ENCODE data around the gene GOLGA8N. TPM values are rescaled to one million over a fixed set of nuclear protein-coding genes. Genes with fewer than 3 reads are reported as not detected.
A peak's percentile ranks its signal among the peaks of the same experiment; 100 is the strongest.
"Not testable (repeated sequence)": the region's sequence is repeated elsewhere in the genome, so short reads cannot be mapped to it uniquely, and the experiment has no call there.

GOLGA8N gene
- 10 to 100 TPM in 10 of 12 donors, 1 to 10 TPM in 1, not detected in 1; 9.0 to 50.0 (median 17.4) TPM for polyA plus RNA-seq (ENCODE audit: insufficient read length in 12 of 12)
- long read RNA-seq, donor 1, result 0 reads
- long read RNA-seq, donor 2, result 0 reads
- long read RNA-seq, donor 3, result 0 reads
- long read RNA-seq, donor 4, result 0 reads
- long read RNA-seq, donor 5, result 0 reads
- long read RNA-seq, donor 6, result 0 reads
- long read RNA-seq, donor 7, result 0 reads
- long read RNA-seq, donor 8, result 0 reads
- long read RNA-seq, donor 9, result 0 reads
- long read RNA-seq, donor 10, result 0 reads
- long read RNA-seq, donor 11, result 0 reads

DNA sequence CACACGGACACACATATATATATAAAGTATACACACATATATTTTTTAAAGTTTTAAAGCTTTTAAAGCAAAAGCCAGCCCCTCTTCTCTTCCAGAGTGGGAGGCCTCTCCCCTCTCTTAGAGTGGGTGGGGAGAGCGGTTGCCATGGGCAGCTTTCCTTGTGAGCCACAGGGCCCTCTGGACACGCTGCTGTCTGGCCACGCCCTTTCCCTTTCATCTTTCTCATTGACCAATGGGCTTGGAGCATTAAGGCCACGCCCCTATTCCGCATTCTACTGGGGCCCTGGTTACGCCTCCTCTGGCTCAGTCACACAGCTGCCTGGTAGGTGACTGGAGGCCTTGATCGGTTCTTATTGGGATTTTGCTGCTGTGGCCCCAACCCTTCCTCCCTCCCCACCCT is at the start of gene GOLGA8N:
Gene GOLGA8N (plus strand): TSS at position 306 of the 400 bp plus-strand sequence.
- not testable (repeated sequence) for DNase-seq

DNA sequence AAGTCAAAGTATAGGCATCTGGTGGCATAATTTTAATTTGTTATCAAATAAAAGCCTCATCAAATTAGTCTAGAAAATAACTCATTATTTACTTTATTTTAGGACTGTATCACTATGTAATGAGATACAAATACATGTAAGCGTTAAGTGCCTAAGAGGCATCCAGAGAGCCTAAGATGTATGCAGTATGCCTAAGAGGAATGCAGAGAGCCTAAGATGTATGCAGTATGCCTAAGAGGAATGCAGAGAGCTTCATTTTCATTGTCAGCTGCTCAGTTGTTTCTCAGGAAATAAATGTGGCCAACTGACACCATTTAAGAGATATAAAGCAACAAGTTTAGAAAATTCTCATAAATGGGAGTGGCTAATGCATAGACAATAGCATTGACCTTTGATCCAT is 49.8 kb upstream of the GOLGA8N start:
- DNase-seq, result not testable (repeated sequence)

DNA sequence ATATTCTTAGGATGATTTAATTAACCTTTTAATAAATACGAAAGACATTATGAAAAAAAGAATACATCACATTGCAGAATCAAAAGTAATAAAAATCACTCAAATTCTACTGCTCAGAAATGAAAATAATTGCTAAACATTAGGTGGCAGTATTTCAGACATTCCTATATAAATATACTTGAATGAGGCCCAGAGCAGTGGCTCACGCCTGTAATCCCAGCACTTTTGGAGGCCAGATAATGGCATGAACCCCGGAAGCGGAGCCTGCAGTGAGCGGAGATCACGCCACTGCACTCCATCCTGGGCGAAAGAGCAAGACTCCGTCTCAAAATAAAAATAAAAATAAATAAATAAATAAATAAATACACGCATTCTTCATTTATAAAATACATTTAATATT is 48.1 kb upstream of the GOLGA8N start:
- DNase-seq, result not testable (repeated sequence)

DNA sequence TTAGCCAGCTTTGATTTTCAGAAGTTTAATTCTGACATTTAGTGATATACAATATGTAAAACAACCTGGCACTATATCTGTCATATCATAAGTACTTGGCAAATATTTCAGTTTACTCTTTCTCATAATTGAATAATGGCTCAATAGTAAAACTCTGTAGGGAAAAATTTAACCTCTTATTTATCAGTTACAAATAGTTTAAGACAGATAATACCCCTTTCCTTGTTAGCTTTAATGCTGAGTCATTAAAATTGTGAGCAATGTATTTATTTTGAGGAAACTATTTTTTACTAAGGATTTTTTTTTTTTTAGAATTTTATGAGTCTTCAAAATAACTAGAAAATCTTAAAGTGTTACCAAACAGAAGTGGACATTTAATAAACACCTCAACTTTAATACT is 38.7 kb upstream of the GOLGA8N start:
- DNase-seq, result not testable (repeated sequence)

DNA sequence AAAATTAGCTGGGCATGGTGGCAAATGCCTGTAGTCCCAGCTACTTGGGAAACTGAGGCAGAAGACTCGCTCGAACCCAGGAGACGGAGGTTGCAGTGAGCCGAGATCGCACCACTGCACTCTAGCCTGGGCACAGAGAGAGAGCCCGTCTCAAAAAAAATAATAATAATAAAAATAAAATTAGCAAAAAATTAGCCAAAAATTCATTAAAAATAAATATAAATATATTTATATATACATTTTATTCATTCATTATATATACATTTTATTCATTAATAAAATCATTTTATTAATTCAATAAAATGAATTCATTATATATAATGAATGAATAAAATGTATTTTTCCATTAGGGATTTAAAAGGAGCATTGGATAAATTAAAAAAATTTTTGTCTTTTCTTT is 31.1 kb upstream of the GOLGA8N start:
- not testable (repeated sequence) for DNase-seq

DNA sequence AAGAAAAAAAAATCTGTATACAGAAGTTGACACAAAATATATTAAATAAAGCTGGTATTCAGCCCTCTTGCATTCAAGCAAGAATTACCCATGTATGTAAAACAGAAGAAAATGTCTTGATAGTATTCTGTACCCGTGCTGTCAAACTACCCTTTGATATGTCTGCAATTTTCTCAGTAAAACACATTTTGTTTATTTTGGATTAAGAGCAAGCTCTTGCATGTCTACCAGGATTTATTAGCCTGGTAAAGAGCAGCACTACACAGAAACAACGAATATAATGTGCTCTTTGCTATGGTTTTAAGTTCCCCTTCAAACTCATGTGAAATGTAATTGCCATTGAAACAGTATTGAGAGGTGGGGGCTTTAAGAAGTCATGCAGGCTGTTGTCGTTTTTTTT is 24.3 kb upstream of the GOLGA8N start:
- not testable (repeated sequence) for DNase-seq

DNA sequence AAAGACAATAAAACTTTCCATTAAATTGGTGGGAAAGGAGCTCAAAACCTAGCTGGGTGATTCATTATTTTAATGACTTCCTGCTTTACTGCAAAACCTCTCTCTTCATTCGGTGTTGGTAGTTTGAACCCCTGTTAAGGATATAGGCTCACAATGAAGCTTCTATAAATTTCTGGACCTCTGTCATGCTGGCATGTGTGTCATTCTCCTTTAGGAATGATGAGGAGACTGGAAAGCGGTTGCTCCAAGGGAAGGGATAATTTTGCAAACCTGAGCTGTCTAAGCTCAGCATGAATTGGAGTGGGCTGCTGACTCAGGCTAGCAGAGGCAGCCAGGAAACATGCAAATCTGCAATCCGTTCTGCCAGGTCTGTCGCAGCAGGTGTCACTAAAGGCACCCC is 14.8 kb upstream of the GOLGA8N start:
- not testable (repeated sequence) for DNase-seq

DNA sequence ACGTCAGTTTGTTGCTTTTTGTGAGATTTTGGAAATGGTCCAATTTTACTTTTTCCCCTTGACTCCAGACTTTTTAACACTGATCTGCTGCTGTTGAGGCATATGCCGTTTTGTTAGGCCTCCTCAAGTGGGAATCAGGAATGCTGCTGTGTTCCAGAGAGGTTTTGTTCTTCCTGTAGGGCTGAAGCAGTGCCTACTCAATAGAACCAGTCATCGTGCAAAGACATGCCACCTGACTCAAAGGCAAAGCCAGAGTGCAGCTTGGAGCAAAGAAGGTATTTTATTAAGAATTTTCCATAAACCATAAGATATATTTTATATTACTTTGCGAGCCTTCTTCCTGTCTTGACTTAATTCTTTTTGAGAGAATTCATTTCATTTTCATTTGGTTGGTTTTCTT is 7.4 kb upstream of the GOLGA8N start:
- DNase-seq, result not testable (repeated sequence)

DNA sequence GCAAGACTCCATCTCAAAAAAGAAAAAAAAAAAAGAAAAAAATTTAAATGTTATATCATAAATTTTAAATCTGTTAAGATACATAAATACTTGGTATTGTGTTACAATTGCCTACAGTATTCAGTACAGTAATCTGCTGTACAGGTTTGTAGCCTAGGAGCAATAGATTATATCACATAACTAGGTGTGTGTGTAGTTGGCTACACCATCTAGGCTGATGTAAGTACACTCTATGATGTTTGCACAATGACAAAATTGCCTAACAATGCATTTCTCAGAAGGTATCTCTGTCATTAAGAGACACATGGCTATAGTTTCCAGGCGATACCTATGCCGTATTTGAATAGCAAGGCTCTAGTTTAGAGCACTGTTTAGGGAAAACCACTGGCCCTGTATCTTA is 16.3 kb downstream of the GOLGA8N start:
- DNase-seq, result not testable (repeated sequence)

DNA sequence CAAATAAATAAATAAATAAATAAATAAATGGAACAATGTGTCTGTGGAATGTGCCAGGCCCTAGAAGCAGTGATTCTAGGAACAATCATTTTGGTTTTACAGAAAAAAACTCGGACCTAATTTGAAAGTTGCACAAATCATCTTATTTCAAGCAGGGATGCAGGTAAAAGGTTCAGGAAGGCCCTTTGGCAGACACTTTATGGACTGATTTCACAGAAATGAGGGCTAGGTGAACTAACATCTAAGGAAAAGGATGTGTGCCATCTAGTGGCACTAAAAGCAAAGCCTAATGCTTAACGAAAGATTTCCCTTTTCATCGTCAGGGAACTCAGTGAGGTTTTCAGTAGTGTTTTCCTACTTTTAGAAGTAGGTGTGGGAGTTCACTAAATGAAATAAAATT is 17.5 kb downstream of the GOLGA8N start:
- peak; percentile 13 for DNase-seq

DNA sequence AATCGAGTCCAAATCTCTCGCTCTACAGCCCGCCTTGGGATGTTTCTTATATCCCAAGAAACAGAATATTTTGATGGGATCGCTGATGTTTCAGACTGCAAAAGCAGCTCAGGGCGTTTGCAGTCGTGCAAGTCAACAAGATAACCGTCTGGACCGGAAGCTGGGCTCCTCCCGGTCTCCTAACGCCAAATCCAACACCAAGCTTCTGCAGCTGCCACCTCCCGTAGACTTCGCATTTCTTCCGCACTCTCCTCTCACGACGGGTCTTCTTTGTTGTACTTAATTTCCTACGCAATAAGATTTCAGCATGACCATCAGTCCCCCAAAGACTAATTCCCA is 21.4 kb downstream of the GOLGA8N start:
- DNase-seq, result not testable (repeated sequence)

DNA sequence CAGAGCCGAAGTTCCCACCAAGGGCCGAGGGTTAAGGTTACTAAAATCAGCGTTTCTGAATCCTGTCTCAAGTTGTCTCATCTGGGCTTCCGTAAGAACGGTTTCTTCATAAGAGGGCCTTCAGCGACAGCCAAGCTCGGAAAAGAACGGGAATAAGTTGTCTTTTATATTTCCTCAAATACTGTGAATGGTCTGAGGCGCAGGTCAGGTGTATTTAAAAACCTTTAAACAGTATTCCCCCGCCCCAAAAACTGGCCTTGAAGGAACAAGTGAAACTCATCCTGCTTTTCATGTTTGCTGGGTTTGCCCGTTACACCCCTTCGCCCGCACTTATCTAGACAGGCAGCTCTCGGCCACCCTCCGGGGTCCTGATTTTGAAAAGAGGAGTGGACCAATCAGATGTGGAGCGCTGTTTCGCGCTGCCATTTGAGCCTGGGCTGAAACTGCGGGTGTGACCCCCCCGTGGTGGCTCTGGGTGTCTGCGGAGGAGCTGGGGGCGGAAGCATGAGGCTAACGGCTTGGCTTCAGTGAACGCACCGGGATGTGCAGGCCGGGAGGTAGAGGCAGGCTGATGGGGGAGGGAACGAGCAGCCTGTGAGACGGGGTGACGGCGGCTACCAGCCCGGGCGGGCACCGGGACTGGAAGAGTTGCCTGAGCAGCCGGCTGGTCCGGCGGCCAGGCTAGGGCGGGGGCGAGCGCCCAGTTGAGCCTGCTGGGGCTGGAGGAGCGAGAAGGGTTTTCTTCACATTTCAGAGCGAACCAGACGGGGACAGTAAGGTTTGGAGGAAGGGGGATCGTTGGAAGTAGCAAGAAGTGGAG is 22.0 kb downstream of the GOLGA8N start, which contains the start of gene ARHGAP11A:
Gene ARHGAP11A (plus strand): TSS at position 454 of the 820 bp plus-strand sequence. CDS start 708 bp downstream, outside the sequence.
- DNase-seq, result peak; percentile 93

DNA sequence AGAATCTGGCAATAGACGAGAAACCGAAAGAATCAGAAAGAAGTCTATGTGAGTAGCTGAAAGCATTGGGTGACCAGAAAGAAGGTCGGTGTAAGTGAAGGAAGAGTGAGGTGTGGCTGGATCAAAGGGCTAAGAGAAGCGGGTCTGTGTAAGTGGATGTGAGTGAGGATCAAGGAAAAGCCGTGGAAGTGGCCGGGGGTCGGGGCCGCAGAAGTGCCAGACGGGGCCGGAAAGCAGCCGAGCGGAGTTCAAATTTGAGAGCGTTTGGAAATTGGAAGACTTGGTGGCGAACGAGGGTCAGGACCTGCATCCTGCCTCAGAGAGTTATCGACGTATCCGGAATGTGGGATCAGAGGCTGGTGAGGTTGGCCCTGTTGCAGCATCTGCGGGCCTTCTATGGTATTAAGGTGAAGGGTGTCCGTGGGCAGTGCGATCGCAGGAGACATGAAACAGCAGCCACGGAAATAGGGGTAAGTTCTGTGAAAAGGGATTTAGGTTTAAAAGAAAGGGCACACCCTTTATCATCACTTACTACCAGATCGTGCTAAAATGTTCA is 22.7 kb downstream of the GOLGA8N start:
- DNase-seq, result not testable (repeated sequence)

DNA sequence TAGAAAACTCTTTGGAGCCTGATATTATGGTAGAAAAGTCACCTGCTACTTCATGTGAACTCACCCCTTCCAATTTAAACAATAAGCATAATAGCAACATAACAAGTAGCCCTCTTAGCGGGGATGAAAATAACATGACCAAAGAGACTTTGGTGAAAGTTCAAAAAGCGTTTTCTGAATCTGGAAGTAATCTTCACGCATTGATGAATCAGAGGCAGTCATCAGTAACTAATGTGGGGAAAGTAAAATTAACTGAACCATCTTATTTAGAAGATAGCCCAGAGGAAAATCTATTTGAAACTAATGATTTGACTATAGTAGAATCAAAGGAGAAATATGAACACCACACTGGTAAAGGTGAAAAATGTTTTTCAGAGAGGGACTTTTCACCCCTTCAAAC is 43.2 kb downstream of the GOLGA8N start:
- DNase-seq, result no peak

DNA sequence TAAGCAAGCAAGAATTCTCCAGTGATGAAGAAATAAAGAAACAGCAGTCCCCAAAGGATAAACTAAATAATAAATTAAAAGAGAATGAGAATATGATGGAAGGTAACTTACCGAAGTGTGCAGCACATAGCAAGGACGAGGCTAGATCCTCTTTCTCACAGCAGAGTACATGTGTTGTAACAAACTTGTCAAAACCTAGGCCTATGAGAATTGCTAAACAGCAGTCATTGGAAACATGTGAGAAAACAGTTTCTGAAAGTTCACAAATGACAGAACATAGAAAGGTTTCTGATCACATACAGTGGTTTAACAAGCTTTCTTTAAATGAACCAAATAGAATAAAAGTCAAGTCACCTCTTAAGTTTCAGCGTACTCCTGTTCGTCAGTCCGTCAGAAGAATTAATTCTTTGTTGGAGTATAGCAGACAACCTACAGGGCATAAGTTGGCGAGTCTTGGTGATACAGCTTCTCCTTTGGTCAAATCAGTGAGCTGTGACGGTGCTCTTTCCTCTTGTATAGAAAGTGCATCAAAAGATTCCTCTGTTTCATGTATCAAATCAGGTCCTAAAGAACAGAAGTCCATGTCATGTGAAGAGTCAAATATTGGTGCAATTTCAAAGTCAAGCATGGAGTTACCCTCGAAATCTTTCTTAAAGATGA is 43.8 kb downstream of the GOLGA8N start:
- DNase-seq, result no peak

DNA sequence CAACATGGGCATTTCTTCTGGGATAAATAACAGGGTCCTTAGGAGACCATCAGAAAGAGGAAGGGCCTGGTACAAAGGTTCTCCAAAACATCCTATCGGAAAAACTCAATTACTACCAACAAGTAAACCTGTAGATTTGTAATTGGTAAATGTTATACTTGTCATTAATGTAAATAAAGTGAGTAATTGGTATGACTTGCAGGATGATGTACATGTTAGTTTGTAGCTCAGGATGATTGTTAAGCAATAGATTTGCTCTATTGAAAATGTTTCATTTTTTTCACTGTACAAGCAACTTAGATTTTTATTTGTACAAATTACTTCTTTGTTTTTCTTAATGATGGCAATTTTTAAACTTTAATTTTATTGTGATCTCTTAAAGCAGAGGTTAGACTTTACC is 44.4 kb downstream of the GOLGA8N start:
- DNase-seq, result no peak

DNA sequence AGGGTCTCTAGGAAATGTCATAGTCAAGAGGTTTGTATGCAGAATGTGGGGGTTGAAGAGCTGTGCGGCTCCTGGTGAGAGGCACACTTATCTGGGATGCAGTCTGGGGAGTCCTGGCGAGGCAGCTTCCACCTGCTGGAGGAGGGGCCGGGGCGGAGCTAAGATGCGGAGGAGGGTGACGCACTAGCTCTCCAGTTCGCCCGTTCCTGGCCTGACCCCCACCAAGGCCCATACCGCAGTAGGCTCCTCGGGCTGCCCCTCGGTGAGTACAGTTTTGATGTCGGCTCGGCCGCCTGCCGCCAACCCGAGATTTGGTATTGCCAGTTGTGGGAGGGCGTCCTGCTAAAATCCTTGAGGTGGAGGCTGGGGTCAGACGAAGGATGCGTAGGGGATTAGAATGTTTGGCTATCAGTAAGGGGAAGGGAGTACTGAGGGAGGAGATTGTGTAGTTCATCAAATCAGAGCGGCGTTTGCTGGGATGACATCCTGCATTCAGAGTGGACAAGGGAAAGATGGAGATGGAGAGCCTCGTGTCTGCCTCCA is 48.3 kb downstream of the GOLGA8N start, which contains the start of gene SCG5:
Gene SCG5 (plus strand): TSS at position 194 of the 543 bp plus-strand sequence. CDS start 1,883 bp downstream, outside the sequence.
- peak; percentile 69 for DNase-seq

DNA sequence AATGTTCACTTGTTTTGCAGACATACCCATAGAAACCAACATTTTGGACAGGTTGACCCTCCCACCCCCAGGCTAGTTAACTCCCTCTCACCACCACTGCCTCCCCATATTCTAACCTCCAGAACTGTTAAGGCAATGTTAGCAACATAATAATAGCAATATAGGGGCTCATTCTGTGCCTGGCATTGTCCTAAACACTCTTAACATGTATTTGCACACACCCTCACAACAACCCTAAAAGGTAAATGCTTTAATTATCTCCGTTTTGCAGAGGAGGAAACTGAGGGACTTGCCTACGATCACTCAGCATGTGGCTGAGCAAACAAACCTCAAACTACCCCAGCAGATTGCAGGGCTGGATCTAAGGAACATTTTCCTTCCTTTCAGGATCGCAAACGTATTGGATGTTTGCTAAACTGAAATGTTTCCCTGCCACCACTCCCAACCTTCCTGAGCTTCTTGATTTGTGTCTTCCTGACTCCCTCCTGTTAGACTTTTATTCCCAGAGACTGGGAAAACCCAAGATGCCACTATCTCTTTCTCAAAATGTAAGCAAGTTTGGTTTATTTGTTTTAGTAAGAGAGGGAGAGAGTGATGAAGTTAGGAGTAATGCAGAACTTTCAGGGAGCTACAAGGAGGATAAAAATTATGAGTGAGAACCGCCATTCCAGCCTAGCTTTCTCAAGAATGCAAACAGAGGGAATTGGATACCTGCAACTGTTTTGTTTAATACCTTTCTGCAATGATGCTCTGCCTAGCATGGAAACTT is 49.6 kb downstream of the GOLGA8N start:
- DNase-seq, result no peak

DNA sequence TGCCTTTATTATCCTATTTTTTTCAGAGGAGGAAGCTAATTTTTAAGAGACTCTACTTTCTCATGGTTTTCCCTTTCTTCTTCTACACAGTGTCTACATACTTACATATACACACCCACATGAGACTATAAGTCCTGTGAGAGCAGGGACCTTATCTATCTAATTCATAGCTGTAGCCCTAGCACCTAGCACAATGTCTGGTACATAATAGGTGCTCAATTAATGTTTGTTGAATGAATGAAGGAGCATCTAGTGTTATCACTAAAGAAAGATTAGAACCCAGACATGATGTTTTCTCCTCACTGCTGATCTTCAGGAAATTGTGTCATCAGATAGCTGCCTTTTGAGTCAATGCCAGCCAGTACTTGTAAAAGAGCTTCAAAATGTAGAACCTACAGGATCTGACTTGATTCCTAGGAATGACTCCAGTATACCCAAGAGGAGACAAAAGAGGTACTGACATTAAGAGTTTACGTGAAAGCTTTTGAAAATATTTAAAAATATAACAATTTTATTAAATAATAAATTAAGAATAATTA is 50.7 kb downstream of the GOLGA8N start:
- DNase-seq, result no peak

DNA sequence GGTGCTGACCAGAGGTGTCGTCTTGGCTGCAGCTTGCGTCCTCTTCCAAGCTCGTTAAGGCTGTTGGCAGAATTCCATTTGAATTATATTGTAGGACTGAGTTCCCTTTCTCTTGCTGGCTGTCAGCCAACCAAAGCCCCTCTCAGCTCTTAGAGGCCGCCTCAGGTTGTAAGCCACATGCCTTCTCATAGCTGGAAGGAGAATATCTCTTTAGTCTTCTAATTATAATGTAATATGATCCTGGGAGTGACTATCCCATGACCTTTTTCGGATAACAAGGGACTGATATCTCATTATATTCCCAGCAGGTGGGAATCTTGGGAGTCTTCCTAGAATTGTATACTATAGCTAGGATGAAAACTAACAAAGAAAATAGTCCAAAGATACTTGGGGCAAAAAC is 53.0 kb downstream of the GOLGA8N start:
- DNase-seq, result no peak

DNA sequence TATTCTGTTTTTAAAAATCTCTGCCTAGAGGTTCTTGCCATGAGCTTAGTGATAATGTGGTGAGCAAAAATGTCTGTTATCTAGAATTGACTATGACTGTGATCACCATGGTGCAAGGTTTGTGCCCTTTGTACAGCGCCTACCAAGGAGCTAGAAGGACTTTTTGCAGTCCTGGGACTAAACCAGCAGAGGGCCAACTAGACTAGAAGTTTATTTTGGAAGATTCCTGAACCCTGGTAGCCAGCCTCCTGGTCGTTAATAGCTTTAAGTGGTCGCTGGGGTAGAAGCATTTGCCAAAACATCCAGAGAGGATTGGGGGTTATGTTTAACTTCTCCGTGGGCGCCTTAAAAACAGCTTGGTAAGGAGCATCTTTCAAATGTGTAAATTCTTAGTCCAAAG is 56.1 kb downstream of the GOLGA8N start:
- no peak for DNase-seq

All from muscle of arm (tissue), 14 donors.